HepG2 (cell line): ENCODE results near the gene FRMD4A. TPM values are rescaled to one million over a fixed set of nuclear protein-coding genes. Genes with fewer than 3 reads are reported as not detected.

Source experiments
- ATAC-seq: fragments of 200-7000 bp; cut with Tn5 transposase; 3 replicates; pipeline ENCODE4 v1.9.1; 2020; ENCODE audit warnings: mild to moderate bottlenecking, moderate library complexity
- BruUV-seq: library from RNA; stranded (reverse); fragments of 400-500 nt; replicated peaks from 2 replicates; lab custom pipeline; 2021; lab: Mats Ljungman, UMichigan
- CTCF ChIA-PET: fragments of 300-600 bp; formaldehyde crosslinking; extraction: SDS; loops from one replicate; lab custom pipeline; 2021; ENCODE audit warnings: low total read pairs, inconsistent platforms, low intra/inter-chr PET ratio; lab: Yijun Ruan, JAX
- POLR2A ChIA-PET: fragments of 350-600 bp; sonication (Branson Sonifier 250); formaldehyde crosslinking; loops from one replicate; lab custom pipeline; 2020; ENCODE audit warnings: antibody characterized with exemption, inconsistent platforms; lab: Yijun Ruan, JAX
- DNase-seq: peaks from one replicate; pipeline ENCODE4 v3.0.0-alpha.2; 2015; ENCODE audit warnings: low spot score
- FAIRE-seq: peaks from 3 replicates; lab custom pipeline; 2011; peaks lifted over from hg19 to GRCh38; lab: Jason Lieb, UNC
- H2AFZ ChIP-seq: one replicate; pipeline ENCODE4 v1.6.1; 2011; ENCODE audit warnings: low read length, inconsistent platforms
- H3K27ac ChIP-seq: fragments of 300-600 bp; 3 replicates; pipeline ENCODE4 v1.8.0; 2011; ENCODE audit warnings: mixed run types, mild to moderate bottlenecking, mixed read lengths, low read length, inconsistent platforms; ENCODE audit not compliant: insufficient read depth; ENCODE audit errors: extremely low read length
- H3K27me3 ChIP-seq, 2 experiments: fragments of 200-600 bp in 1 of 2; 2 replicates in 1 of 2; 3 replicates in 1 of 2; pipeline versions ENCODE4 v1.6.0 to v1.8.0; 2011; ENCODE audit warnings: low read length in 2 of 2, mild to moderate bottlenecking in 2 of 2, moderate library complexity in 2 of 2, inconsistent platforms in 1 of 2; ENCODE audit not compliant: insufficient read depth in 2 of 2, control insufficient read depth in 1 of 2
- H3K36me3 ChIP-seq, 2 experiments: fragments of 200-600 bp in 1 of 2; replicated peaks in 1 of 2; 2 replicates in 1 of 2; 3 replicates in 1 of 2; pipeline versions ENCODE4 v1.5.1 to v1.8.0; 2011; ENCODE audit warnings: low read length in 2 of 2, inconsistent platforms in 1 of 2; ENCODE audit not compliant: insufficient read depth in 2 of 2, control insufficient read depth in 1 of 2
- H3K4me1 ChIP-seq: 2 replicates; pipeline ENCODE4 v1.5.1; 2012; ENCODE audit warnings: low read length, inconsistent platforms; ENCODE audit not compliant: insufficient read depth
- H3K4me2 ChIP-seq: 2 replicates; pipeline ENCODE4 v1.6.0; 2011; ENCODE audit warnings: low read depth, low read length, inconsistent platforms
- H3K4me3 ChIP-seq, 3 experiments: fragments of 200-600 bp in 1 of 3; sonication (generic), shearing (Covaris generic) in 1 of 3; replicated peaks in 1 of 3; 2 replicates each; pipeline ENCODE4 v1.5.1; 2011 to 2016; ENCODE audit warnings: low read length in 3 of 3, inconsistent platforms in 2 of 3, low read depth in 2 of 3, mild to moderate bottlenecking in 2 of 3, control low read depth in 1 of 3, mixed read lengths in 1 of 3; ENCODE audit not compliant: insufficient read depth in 1 of 3
- H3K79me2 ChIP-seq: one replicate; pipeline ENCODE4 v1.6.1; 2011; ENCODE audit warnings: low read length, inconsistent platforms; ENCODE audit not compliant: insufficient read depth
- H3K9ac ChIP-seq: 2 replicates; pipeline ENCODE4 v1.6.0; 2011; ENCODE audit warnings: mild to moderate bottlenecking, low read depth, low read length, inconsistent platforms; ENCODE audit not compliant: insufficient read depth
- H3K9me3 ChIP-seq: 2 replicates; pipeline ENCODE4 v1.5.1; 2012; ENCODE audit warnings: mild to moderate bottlenecking, low read length
- H4K20me1 ChIP-seq: 2 replicates; pipeline ENCODE4 v1.6.0; 2011; ENCODE audit warnings: inconsistent platforms, mild to moderate bottlenecking, low read length, moderate library complexity; ENCODE audit not compliant: insufficient read depth
- GPN1 ChIP-seq: sonication (generic); formaldehyde crosslinking; IDR thresholded peaks from 2 replicates; pipeline ENCODE4 v1.5.1; 2020; ENCODE audit warnings: missing genetic modification reagents, borderline replicate concordance
- HES4 ChIP-seq: sonication (generic); formaldehyde crosslinking; IDR thresholded peaks from 2 replicates; pipeline ENCODE4 v1.9.0; 2021; ENCODE audit warnings: mild to moderate bottlenecking, missing genetic modification reagents, borderline replicate concordance
- IKZF1 ChIP-seq: fragments of 450-650 bp; IDR thresholded peaks from 2 replicates; pipeline ENCODE4 v1.7.1; 2016
- MTF2 ChIP-seq: sonication (generic); formaldehyde crosslinking; IDR thresholded peaks from 2 replicates; pipeline ENCODE4 v1.5.0; 2020; ENCODE audit warnings: missing genetic modification reagents, borderline replicate concordance
- NFATC3 ChIP-seq: sonication (generic); formaldehyde crosslinking; IDR thresholded peaks from 2 replicates; pipeline ENCODE4 v1.5.1; 2020; ENCODE audit warnings: mild to moderate bottlenecking, missing genetic modification reagents
- RCOR2 ChIP-seq: IDR thresholded peaks from 2 replicates; pipeline ENCODE4 v1.6.1; 2016; ENCODE audit warnings: missing biosample characterization, missing genetic modification reagents
- ZNF12 ChIP-seq: sonication (generic); formaldehyde crosslinking; IDR thresholded peaks from 2 replicates; pipeline ENCODE4 v1.5.0; 2020; ENCODE audit warnings: missing genetic modification reagents
- ZNF234 ChIP-seq: sonication (generic); formaldehyde crosslinking; conservative IDR thresholded peaks from 2 replicates; pipeline ENCODE4 v1.5.1; 2020; ENCODE audit warnings: mild to moderate bottlenecking, missing genetic modification reagents
- ZNF326 ChIP-seq: sonication (generic); formaldehyde crosslinking; IDR thresholded peaks from 2 replicates; pipeline ENCODE4 v1.4.0; 2020; ENCODE audit warnings: missing genetic modification reagents, borderline replicate concordance
- ZNF446 ChIP-seq: sonication (generic); formaldehyde crosslinking; IDR thresholded peaks from 2 replicates; pipeline ENCODE4 v1.5.0; 2020; ENCODE audit warnings: mild to moderate bottlenecking, missing genetic modification reagents
- ZNF790 ChIP-seq: sonication (generic); formaldehyde crosslinking; IDR thresholded peaks from 2 replicates; pipeline ENCODE4 v1.8.0; 2022; ENCODE audit warnings: missing genetic modification reagents, mild to moderate bottlenecking, borderline replicate concordance
- WGBS: methylation state at CpG from one replicate; pipeline ENCODE4 v1.1.6; 2017; ENCODE audit warnings: low lambda C conversion rate; 5-methylcytosine and 5-hydroxymethylcytosine counted together
- in situ Hi-C: cut with HindIII; loops from 2 replicates; pipeline ENCODE4 v1.10.0; 2017; ENCODE audit warnings: low pct_unique_long_range_greater_than_20kb; ENCODE audit not compliant: extremely low pct_ligation_motif_present
- intact Hi-C: fragments of 100-400 bp; cut with micrococcal nuclease; formaldehyde crosslinking; loops from one replicate; pipeline ENCODE4 v1.10.0; 2022; ENCODE audit not compliant: unreplicated experiment
- polyA plus RNA-seq, 8 experiments: library from polyadenylated mRNA; depleted of rRNA in 3 of 8; stranded (reverse) in 7 of 8; unstranded in 1 of 8; fragments of >200 nt; fragmentation: Illumina TruSeq in 4 of 8; extraction: Trizol in 4 of 8; gene quantifications; 2 replicates each; pipeline versions ENCODE4 v1.2.1 to v1.2.3, GENCODE V29; 2011 to 2016; ENCODE audit warnings: low read depth in 4 of 8, missing spikeins in 1 of 8, mixed read lengths in 1 of 8; ENCODE audit not compliant: insufficient read depth in 1 of 8
- total RNA-seq, 5 experiments: library from RNA; depleted of rRNA; stranded (reverse); fragments of >200 nt; fragmentation: Illumina TruSeq; extraction: Trizol; gene quantifications; 2 replicates each; pipeline ENCODE4 v1.2.3, GENCODE V29; 2016; ENCODE audit warnings: low read depth in 1 of 5
- TF ChIP-seq, protein P1 (sequence below), 2 experiments: sonication (generic) in 1 of 2; formaldehyde crosslinking in 1 of 2; IDR thresholded peaks; 2 replicates each; pipeline versions ENCODE4 v1.5.1 to v1.6.1; 2011 to 2020; ENCODE audit warnings: borderline replicate concordance in 1 of 2, low read depth in 1 of 2, low read length in 1 of 2, mild to moderate bottlenecking in 1 of 2, missing genetic modification reagents in 1 of 2, moderate library complexity in 1 of 2
- TF ChIP-seq, protein P2 (sequence below): sonication (generic); formaldehyde crosslinking; IDR thresholded peaks from 2 replicates; pipeline ENCODE4; 2020; ENCODE audit warnings: missing genetic modification reagents, mild to moderate bottlenecking, borderline replicate concordance
- TF ChIP-seq, protein P3 (sequence below): IDR thresholded peaks from 2 replicates; pipeline ENCODE4 v1.6.1; 2018; ENCODE audit warnings: missing genetic modification reagents
- TF ChIP-seq, protein P4 (sequence below): sonication (generic); formaldehyde crosslinking; IDR thresholded peaks from 2 replicates; pipeline ENCODE4 v1.4.0; 2020; ENCODE audit warnings: missing genetic modification reagents; ENCODE audit errors: not compliant biosample characterization
- TF ChIP-seq, protein P5 (sequence below): IDR thresholded peaks from 2 replicates; pipeline ENCODE4 v1.6.1; 2018; ENCODE audit warnings: missing genetic modification reagents, mild to moderate bottlenecking, missing compliant biosample characterization

Gene FRMD4A
- total and polyA plus RNA-seq, 2 of the 13 experiments (the other 11 are each of a cell fraction or from before 2014, with no cell fraction given), result 0.09 to 0.26 TPM

DNA sequence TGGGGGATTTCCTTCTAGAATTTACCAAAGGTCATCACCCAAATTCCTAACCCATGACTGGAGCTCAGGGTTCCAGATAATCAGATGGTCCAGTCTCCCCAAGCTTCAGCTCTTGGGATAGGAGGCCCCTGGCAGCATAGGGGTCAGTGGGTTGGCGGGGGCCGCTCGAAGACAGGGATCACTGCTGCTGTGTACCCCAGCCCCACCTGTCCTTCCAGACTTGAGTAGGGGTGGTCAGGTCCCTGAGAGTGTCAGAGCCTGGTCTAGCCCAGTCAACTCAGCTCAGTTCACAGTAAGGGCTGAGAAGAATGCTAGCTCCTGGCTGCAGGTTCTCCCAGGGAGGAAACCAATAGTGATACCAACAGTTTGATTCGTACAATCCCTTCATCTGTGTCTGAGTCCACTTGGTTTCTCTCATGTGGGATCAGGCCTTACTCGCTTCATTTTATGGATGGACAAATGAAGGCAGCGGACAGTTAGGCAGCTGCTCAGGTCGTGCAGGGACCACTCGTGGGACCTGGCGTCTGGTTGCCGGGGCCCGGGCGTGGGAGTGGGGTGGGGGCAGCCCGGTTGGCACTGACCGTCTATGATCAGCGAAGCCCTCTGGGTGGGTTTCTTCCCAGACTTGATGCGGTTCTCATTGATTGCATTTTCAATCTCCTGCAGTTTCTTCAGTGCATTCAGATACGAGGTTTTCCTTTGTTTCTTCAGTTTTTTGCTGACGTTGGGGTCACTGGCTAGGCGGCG, 665.0 kb downstream of the FRMD4A start:
- Histone ChIP-seq H3K27ac (no peak overlapping the region), H3K27me3 (no peaks in the 10 kb centered on the region), H3K9me3 (no peaks in the 10 kb centered on the region), H3K9ac (no peak overlapping the region), H3K36me3 (no peaks in the 10 kb centered on the region), H3K4me3 (no peak overlapping the region), H3K4me2 (no peak overlapping the region), H3K4me1 (peaks cover 23% of the 10 kb centered on the region), H3K79me2 (no peaks in the 10 kb centered on the region), H2AFZ (no peak overlapping the region), H4K20me1 (no peaks in the 10 kb centered on the region)
- ChIA-PET POLR2A (no interaction called here), CTCF (no interaction called here)
- no TSS peak for BruUV-seq
- no peak for DNase-seq
- FAIRE-seq, result no peak
- in situ Hi-C loops (no loop called here), intact Hi-C loops (no loop called here)
- no peak for ATAC-seq
- 92% methylated on average over 12 of the region's 20 CpGs for WGBS
- TF ChIP-seq, protein P1, sequence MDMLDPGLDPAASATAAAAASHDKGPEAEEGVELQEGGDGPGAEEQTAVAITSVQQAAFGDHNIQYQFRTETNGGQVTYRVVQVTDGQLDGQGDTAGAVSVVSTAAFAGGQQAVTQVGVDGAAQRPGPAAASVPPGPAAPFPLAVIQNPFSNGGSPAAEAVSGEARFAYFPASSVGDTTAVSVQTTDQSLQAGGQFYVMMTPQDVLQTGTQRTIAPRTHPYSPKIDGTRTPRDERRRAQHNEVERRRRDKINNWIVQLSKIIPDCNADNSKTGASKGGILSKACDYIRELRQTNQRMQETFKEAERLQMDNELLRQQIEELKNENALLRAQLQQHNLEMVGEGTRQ (IDR thresholded peaks at IDR 0.05; ENCODE audit: low read depth, low read length), result no peak
- TF ChIP-seq, protein P1 (CRISPR knock-in tag; IDR thresholded peaks at IDR 0.05; ENCODE audit: borderline replicate concordance), result no peak
- TF ChIP-seq ZNF446, result no peak
- TF ChIP-seq, protein P2, sequence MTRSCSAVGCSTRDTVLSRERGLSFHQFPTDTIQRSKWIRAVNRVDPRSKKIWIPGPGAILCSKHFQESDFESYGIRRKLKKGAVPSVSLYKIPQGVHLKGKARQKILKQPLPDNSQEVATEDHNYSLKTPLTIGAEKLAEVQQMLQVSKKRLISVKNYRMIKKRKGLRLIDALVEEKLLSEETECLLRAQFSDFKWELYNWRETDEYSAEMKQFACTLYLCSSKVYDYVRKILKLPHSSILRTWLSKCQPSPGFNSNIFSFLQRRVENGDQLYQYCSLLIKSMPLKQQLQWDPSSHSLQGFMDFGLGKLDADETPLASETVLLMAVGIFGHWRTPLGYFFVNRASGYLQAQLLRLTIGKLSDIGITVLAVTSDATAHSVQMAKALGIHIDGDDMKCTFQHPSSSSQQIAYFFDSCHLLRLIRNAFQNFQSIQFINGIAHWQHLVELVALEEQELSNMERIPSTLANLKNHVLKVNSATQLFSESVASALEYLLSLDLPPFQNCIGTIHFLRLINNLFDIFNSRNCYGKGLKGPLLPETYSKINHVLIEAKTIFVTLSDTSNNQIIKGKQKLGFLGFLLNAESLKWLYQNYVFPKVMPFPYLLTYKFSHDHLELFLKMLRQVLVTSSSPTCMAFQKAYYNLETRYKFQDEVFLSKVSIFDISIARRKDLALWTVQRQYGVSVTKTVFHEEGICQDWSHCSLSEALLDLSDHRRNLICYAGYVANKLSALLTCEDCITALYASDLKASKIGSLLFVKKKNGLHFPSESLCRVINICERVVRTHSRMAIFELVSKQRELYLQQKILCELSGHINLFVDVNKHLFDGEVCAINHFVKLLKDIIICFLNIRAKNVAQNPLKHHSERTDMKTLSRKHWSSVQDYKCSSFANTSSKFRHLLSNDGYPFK, result no peak
- TF ChIP-seq GPN1 (CRISPR knock-in tag), result no peak
- no peak for TF ChIP-seq ZNF326 (CRISPR knock-in tag)
- no peak for TF ChIP-seq RCOR2
- TF ChIP-seq, protein P3, sequence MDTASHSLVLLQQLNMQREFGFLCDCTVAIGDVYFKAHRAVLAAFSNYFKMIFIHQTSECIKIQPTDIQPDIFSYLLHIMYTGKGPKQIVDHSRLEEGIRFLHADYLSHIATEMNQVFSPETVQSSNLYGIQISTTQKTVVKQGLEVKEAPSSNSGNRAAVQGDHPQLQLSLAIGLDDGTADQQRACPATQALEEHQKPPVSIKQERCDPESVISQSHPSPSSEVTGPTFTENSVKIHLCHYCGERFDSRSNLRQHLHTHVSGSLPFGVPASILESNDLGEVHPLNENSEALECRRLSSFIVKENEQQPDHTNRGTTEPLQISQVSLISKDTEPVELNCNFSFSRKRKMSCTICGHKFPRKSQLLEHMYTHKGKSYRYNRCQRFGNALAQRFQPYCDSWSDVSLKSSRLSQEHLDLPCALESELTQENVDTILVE, result no peak
- no peak for TF ChIP-seq ZNF790
- no peak for TF ChIP-seq ZNF234 (CRISPR knock-in tag)
- no peak for TF ChIP-seq HES4 (CRISPR knock-in tag)
- TF ChIP-seq, protein P4, sequence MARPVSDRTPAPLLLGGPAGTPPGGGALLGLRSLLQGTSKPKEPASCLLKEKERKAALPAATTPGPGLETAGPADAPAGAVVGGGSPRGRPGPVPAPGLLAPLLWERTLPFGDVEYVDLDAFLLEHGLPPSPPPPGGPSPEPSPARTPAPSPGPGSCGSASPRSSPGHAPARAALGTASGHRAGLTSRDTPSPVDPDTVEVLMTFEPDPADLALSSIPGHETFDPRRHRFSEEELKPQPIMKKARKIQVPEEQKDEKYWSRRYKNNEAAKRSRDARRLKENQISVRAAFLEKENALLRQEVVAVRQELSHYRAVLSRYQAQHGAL (CRISPR knock-in tag), result no peak
- no peak for TF ChIP-seq NFATC3 (CRISPR knock-in tag)
- no peak for TF ChIP-seq IKZF1
- TF ChIP-seq MTF2 (CRISPR knock-in tag), result no peak
- TF ChIP-seq, protein P5, sequence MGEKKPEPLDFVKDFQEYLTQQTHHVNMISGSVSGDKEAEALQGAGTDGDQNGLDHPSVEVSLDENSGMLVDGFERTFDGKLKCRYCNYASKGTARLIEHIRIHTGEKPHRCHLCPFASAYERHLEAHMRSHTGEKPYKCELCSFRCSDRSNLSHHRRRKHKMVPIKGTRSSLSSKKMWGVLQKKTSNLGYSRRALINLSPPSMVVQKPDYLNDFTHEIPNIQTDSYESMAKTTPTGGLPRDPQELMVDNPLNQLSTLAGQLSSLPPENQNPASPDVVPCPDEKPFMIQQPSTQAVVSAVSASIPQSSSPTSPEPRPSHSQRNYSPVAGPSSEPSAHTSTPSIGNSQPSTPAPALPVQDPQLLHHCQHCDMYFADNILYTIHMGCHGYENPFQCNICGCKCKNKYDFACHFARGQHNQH (CRISPR knock-in tag), result no peak
- TF ChIP-seq ZNF12 (CRISPR knock-in tag), result no peak
